GM12872 (cell line): ENCODE data around the gene ERN2.

ENCODE experiments used
- TF ChIP-seq, protein P1 (sequence below): IDR thresholded peaks from 3 replicates; pipeline ENCODE4 v1.5.1; 2011; ENCODE audit warnings: low read depth, mild to moderate bottlenecking, low read length, moderate library complexity; ENCODE audit not compliant: insufficient read depth

ERN2 gene

DNA sequence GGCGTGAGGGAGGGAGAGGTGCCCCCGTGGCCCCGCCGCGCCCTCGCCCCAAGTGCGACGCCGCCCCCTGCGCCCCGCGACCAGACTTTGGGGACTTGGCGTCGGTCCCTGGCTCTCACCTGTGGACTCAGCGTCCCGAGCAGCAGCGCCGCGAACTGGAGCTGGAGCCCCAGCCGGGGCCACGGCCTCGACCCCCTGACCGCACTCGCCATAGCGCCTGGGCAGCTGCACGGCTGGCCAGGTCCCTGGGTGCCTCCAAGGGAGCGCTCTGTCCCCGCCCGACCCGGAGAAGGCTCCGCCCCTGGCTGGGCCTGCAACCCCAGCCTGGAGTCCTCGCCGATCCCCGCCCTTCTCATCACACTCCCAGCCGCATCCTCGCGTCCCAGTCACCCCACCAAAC, at the start of gene ERN2:
Gene ERN2, minus strand, starts transcription at position 247 of the 400 bp plus-strand sequence. Its CDS starts 35 bp downstream, at position 212.
- TF ChIP-seq, protein P1, sequence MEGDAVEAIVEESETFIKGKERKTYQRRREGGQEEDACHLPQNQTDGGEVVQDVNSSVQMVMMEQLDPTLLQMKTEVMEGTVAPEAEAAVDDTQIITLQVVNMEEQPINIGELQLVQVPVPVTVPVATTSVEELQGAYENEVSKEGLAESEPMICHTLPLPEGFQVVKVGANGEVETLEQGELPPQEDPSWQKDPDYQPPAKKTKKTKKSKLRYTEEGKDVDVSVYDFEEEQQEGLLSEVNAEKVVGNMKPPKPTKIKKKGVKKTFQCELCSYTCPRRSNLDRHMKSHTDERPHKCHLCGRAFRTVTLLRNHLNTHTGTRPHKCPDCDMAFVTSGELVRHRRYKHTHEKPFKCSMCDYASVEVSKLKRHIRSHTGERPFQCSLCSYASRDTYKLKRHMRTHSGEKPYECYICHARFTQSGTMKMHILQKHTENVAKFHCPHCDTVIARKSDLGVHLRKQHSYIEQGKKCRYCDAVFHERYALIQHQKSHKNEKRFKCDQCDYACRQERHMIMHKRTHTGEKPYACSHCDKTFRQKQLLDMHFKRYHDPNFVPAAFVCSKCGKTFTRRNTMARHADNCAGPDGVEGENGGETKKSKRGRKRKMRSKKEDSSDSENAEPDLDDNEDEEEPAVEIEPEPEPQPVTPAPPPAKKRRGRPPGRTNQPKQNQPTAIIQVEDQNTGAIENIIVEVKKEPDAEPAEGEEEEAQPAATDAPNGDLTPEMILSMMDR: no peak

DNA sequence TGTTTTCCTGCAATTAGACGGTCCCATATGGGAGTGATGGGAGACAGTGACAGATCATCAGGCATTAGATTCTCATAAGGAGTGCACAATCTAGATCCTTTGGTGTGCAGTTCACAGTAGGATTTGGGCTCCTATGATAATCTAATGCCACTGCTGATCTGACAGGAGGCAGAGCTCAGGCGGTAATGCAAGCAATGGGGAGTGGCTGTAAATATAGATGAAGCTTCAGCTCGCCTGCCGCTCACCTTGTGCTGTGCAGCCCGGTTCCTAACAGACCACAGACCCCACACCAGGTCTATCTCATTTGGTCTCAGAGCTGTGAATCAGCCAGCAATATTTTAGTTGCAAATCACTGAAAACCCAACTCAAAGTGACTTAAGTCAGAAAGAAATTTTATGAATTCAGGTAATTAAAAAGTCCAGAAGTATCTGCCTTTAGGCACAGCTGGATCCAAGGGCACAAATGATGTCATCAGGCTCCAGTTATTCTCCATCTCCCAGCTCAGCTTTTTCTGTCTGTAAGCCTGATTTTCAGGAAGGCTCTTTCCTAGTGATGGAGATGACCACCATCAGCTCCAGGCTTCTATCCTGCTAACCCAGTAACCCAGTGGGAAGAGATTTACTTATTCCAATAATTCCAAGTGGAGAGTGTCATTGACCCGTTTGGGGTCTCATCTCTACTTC, 45.1 kb upstream of the ERN2 start:
- TF ChIP-seq, protein P1: no peak

DNA sequence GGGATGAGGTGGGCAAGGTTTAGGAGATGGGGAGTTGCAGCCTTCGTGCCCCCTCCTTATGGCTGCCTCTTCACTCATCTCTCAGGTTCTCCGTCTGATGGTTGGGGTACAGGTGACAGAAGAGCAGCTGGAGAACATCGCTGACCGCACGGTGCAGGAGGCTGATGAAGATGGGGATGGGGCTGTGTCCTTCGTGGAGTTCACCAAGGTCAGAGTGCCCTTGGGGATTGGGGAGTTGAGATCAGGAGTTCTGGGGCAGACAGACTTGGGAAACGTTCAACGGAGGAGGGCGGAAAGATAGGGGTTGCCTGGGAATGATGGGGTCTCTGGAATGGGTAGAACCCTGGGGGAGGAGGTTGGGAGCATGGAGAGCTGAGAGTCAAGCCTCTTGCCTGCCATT, 44.1 kb upstream of the ERN2 start:
- TF ChIP-seq, protein P1: no peak

DNA sequence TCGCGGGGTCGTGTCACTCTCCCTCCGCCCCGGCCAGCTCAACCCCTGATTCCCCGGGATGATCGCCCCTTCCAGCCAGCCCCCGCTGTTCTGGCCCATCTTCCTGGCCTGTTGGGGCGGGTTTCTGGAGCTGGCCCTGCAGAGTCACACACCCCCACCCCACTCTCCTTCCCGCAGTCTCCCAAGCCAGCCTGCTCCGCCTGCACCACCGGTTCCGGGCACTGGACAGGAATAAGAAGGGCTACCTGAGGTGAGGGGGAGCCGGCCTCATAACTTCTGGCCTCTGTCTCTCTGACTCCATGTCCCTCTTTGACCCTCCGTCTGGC, 42.4 kb upstream of the ERN2 start:
- TF ChIP-seq, protein P1: no peak

DNA sequence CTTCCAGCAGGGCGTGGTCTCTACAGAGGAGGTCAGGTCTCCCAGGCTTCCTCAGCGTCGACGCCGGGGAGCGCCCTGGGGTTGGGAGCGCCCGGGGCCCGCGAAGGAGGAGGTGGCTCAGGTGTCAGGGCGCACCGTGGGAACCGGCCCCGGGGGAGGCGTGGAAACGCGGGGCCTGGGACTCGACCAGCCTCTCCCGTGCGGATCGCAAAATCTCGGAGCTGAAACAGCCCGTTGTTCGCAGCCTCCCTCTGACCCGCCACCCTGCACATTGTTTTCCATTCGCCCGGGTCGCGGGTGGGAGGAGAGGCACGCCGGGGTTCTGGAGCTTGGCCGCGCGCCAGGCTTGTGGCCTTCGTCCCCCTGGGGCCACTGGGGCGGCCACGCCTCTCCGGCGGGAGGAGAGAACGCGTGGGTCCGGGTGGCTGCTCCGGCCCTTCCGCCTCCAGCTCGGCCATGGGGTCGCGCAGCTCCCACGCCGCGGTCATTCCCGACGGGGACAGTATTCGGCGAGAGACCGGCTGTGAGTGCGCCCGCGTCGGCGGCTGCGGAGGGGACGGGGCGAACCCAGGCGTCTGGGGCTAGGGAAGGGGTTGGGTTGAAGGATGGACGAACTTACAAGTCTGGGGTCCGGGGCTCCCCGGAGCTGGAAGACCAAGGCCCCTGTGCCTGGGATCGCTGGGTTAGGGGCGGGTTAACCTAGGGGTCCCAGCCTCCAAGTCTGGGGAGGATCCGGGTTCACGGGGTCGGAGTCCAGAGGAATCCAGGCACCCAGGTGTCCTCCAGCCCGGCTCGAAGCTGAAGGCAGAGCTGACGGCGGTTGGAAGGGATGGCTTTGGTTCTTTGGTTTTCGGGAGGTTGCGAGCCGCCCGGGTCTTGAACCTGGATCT, 41.8 kb upstream of the ERN2 start, which contains the start of gene CHP2:
Gene CHP2, plus strand, starts transcription at position 433 of the 890 bp plus-strand sequence. Its CDS starts 24 bp downstream, at position 457.
- TF ChIP-seq, protein P1: no peak

DNA sequence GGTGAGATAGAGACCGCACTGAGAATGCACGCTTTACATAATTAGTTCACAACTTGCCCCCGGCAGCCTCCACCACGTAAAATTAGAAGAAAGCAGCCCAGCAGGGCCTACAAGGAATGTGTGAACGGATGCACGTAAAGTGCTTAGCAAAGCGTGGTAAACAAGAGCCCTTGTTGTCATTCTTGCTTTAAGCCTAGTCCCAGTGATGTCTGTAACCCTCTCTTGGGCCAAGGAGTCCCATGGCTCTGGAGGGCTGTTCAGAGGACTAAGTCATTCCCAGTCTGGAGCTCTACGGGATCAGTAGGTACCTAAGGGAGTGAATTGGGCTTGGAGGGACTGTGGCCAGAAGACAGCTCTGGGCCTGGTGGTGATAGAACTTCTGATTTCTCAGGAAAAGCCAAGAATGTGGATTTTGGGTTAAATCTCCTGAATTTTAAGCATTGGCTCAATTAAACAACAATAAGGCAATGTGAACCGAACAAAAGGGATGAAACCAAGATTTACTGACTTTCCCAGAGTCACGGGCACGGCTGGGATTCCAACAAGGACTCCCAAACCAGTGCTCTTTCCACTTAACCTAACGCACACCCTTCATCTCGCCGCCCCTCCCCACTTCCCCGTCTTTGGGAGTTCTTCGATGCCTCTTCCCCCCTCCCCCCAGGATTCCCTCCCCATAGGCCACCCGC, 41.0 kb upstream of the ERN2 start:
- TF ChIP-seq, protein P1: no peak

DNA sequence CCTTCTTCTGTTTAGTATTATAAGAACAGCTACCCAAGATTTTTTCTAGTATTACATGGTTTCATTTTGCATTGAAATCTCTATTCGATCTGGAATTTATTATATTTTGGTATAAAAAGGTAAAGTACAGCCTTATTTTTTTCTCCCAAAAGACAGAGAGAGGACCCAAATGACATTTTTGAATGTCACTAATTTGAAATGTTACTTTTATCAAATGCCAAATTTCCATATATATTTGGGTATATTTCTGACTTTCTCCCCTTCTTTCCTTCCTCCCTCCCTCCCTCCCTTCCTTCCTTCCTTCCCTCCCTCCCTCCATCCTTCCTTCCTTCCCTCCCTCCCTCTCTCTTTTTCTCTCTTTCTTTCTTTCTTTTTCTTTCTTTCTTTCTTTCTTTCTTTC, 35.6 kb upstream of the ERN2 start:
- TF ChIP-seq, protein P1: no peak
